AG10803 (cell line): ENCODE data around the gene CLEC12A.
A peak's percentile ranks its signal among the peaks of the same experiment; 100 is the strongest.
"Not testable (repeated sequence)": the region's sequence is repeated elsewhere in the genome, so short reads cannot be mapped to it uniquely, and the experiment has no call there.

Source experiments
- DNase-seq: peaks from one replicate; pipeline ENCODE4 v3.0.0; 2010; ENCODE audit warnings: low read depth
- H3K4me3 ChIP-seq: 2 replicates; pipeline ENCODE4 v1.5.1; 2011; ENCODE audit warnings: mild to moderate bottlenecking, low read length, control low read depth
- CTCF ChIP-seq: conservative IDR thresholded peaks from 2 replicates; pipeline ENCODE4 v1.5.1; 2011; ENCODE audit warnings: mild to moderate bottlenecking, low read length, control low read depth, inconsistent platforms

Gene CLEC12A

GRCh38 chr12:9947674-9948073, 23.5 kb upstream of the CLEC12A start:
- no peak overlapping the region for H3K4me3 ChIP-seq
- no peak for DNase-seq
- TF ChIP-seq CTCF, result no peak

- no peak overlapping the region for H3K4me3 ChIP-seq
- TF ChIP-seq CTCF, result no peak
- DNase-seq, result no peak
Observed at GRCh38 chr12:9948606-9949296, 22.5 kb upstream of the CLEC12A start.

- DNase-seq, result peak; percentile 32
- no peak for TF ChIP-seq CTCF
- H3K4me3 ChIP-seq, result no peak overlapping the region
Observed at GRCh38 chr12:9951026-9951675, 20.1 kb upstream of the CLEC12A start.

- DNase-seq, H3K4me3 ChIP-seq: not testable (repeated sequence)
Observed at GRCh38 chr12:9952954-9953729, 18.1 kb upstream of the CLEC12A start.

GRCh38 chr12:9957834-9958233, 13.4 kb upstream of the CLEC12A start:
- no peak overlapping the region for H3K4me3 ChIP-seq
- TF ChIP-seq CTCF, result no peak
- no peak for DNase-seq

- H3K4me3 ChIP-seq, result no peak overlapping the region
- DNase-seq, result no peak
- no peak for TF ChIP-seq CTCF
Observed at GRCh38 chr12:9960590-9960989, 10.6 kb upstream of the CLEC12A start.

- H3K4me3 ChIP-seq, result no peak overlapping the region
- no peak for DNase-seq
- TF ChIP-seq CTCF, result no peak
Observed at GRCh38 chr12:9961106-9961505, 10.1 kb upstream of the CLEC12A start.
